ELR (cell line): Measurements from ENCODE around the gene LYSET.
"Not testable (repeated sequence)": the region's sequence is repeated elsewhere in the genome, so short reads cannot be mapped to it uniquely, and the experiment has no call there.

Experiments used
- DNase-seq: peaks from one replicate; pipeline ENCODE4 v3.0.0-alpha.2; 2015; ENCODE audit warnings: low read depth

LYSET gene

GRCh38 chr14:93223565-93223964 lies 38.4 kb downstream of the LYSET start:
- DNase-seq, result no peak

- DNase-seq, result no peak
These were observed 43.4 kb downstream of the LYSET start for GRCh38 chr14:93228550-93228949.

DNA sequence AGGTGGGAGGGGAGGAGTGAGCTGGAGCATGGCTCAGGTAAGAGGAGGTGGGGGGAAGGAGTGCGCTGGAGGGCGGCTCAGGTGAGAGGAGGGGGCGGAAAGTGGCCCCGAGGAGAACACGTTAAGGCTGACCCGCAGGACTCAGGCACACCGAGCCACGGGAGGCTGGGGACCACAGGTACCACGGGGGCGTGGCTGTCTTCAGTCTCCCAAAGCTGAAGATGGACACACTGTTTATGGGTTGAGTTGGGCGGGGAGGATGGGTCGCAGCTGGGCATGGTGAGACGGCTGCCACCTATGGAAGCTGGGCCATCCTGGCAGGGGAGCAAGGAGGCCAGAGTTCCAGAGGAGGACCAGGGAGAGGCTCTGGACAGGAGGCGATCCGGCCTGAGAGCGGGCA lies 45.4 kb downstream of the LYSET start:
- DNase-seq, result no peak

- DNase-seq, result peak; percentile 54
These were observed 46.2 kb downstream of the LYSET start for GRCh38 chr14:93231129-93231979.

- no peak for DNase-seq
These were observed 47.0 kb downstream of the LYSET start for GRCh38 chr14:93232159-93232558.

DNA sequence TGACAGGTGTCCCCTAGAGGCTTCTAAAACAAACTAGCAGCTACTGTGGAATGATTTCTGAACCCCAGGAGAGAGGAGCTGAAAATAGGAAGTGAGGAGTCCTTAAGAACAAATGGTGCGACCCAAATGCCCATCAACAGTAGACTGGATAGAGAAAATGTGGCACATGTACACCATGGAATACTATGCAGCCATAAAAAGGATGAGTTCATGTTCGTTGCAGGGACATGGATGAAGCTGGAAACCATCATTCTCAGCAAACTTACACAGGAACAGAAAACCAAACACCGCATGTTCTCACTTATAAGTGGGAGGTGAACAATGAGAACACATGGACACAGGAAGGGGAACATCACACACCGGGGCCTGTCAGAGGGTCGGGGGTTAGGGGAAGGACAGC lies 48.0 kb downstream of the LYSET start:
- DNase-seq, result not testable (repeated sequence)

DNA sequence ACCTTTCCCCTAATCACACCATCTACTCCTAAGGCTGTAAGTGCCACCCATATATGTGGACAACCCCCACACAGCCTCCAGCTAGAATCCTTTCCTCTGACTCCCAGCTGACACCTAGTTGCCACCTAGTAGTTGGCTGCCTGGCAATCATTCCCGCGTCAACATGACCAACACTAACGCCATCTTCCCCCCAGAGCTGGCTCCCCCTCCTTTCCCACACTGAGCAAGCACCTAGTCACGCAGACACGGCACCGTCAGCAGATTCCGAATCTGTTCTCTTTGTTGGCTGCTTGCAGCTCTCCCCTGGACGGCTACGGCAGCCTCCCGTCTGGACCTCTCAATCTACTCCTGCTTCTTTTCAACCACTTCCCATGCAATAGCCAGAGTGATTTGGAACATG lies 49.7 kb downstream of the LYSET start:
- peak; percentile 96 for DNase-seq
